GM21825 (cell line): ENCODE measurements around the gene RAB44.
A peak's percentile ranks its signal among the peaks of the same experiment; 100 is the strongest.

ENCODE experiments used
- ATAC-seq: cut with Tn5 transposase; IDR thresholded peaks from one replicate; pipeline ENCODE4 v1.9.1; 2021; ENCODE audit warnings: mild to moderate bottlenecking, moderate library complexity; ENCODE audit not compliant: unreplicated experiment

The RAB44 gene

DNA sequence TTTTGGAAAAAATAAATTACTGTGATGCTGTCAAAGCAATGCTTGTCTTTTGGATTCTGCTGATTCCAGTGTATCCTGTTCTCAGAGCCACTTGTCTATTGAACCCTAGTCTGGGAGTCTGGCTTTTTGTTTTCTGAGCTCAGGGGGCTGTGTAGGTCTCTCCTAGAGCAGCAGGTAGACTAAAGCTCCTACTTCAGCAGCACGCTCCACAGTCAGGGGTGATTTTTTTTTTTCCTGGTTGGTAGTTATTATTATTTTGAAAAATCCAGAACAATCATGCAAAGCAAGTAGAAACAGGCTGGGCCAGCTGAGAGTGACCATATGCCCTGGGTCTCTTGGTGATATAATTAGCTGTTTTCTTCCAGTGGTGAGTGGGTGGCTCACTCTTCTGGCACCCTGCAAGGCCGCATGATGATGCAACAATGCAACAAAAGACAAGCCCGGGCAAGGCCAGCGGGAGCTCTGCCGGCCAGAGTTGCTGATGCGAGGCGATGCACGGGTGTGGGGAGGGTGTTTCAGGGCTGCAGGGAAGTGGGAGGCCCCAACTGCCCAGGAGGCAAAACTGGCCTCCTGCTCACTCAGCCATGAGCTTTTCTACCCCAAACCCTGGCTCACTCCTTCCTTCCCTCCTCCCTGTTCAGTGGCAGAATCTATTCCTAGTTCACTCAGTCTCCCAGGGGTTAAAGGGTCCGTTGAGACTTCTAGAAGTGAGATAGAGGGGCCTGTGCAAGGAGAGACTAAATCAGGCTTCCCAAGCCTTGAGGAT is 30.6 kb upstream of the RAB44 start:
- ATAC-seq, result peak; percentile 76

DNA sequence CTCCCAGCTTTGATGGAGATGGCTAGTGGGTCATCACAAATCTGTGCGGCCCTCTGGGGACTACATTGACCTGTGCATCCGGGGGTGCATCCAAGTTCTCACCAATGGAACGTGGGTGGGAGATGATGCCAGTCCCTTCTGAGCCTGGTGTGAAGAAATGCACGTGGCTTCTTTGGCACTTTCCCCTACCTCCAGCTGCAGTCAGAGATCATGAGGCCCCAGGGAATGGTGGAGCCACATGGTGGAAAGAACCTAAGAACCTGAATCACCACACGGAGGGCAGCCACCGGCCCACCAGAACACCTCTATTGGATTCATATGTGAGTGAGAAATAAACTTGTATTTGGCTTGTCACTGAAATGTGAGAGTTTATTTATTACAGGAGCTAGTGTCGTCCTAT is 29.0 kb upstream of the RAB44 start:
- ATAC-seq, result no peak

DNA sequence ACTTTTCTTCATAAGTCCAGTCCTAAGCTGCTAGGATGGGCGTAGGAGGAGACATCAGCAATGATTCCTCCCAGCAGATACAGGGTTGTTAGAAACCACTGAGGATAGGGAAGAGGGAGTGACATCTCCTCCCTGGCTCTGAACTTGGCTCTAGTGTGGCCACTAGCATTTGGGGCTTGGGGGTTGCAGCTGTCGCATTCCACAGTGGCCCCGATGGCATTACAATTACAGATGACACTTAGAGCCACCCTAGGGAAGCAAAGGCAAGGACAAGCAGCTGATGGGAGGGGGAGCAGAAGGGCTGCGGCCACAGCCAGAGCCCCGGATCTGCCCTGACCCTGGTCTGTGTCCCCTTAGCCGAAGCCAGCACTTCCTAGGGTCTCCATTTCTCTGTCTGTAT is 28.6 kb upstream of the RAB44 start:
- no peak for ATAC-seq

DNA sequence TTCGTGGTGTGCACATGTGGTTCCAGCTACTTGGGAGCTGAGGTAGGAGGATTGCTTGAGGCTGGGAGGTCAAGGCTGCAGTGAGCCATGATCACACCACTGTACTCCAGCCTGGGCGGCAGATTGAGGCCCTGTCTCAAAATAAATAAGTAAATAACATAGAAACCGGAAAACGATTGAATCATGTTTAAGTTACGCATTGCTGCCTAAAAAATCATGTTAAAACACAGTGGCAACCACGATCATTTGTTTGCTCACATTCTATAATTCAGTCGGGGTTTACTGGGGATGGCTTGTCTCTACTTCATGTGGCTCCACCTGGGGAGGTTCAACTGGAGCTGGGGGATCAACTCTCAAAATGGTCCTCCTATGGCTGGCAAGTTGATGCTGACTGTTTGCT is 27.4 kb upstream of the RAB44 start:
- ATAC-seq, result no peak

DNA sequence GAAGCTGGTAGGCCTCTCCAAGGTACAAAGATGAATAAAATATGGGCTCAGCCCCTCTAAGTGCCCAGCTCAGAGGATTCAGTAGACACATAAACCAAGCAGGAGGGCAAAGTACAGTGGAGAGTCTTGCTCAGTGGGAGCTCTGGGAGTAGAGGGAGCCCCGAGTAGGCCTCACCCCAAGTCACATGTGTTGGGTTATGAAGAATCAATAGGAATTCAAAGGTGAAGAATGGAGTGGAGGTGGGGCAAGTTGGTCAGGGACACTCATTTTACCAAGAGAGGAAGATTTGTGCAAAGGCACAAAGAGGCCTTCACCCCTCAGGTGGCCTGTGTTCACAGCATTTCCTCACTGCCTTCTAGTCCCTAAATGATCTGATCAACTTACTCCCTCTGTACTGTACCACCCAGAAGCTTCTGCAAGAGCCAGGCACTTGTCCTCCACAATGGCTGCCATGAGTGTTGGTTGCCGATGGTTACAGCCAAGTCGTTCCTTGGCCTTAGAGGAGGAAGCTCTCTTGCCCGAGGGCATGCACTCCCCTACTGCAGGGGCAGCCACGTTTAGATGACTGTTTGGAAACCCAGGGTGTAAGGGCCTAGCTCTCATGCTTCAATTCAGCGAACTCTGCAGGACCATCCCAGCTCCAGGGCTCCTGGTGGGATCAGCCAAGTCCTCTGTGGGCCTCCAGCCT is 25.8 kb upstream of the RAB44 start:
- no peak for ATAC-seq

DNA sequence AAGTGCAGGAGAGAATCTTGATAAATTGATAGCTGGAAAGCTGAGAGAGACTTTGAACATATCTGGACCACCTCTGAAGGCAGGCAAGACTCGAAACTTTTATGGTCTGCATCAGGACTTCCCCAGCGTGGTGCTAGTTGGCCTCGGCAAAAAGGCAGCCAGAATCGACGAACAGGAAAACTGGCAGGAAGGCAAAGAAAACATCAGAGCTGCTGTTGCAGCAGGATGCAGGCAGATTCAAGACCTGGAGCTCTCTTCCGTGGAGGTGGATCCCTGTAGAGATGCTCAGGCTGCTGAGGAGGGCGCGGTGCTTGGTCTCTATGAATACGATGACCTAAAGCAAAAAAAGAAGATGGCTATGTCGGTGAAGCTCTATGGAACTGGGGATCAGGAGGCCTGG is 23.7 kb upstream of the RAB44 start:
- ATAC-seq, result no peak

DNA sequence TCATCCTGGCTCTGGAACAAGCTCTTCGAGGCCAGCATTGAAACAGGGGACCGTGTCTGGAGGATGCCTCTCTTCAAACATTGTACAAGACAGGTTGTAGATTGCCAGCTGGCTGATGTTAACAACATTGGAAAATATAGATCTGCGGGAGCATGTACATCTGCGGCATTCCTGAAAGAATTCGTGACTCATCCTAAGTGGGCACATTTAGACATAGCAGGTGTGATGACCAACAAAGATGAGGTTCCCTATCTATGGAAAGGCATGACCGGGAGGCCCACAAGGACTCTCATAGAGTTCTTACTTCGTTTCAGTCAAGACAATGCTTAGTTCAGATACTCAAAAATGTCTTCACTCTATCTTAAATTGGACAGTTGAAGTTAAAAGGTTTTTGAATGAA is 22.7 kb upstream of the RAB44 start:
- ATAC-seq, result no peak

DNA sequence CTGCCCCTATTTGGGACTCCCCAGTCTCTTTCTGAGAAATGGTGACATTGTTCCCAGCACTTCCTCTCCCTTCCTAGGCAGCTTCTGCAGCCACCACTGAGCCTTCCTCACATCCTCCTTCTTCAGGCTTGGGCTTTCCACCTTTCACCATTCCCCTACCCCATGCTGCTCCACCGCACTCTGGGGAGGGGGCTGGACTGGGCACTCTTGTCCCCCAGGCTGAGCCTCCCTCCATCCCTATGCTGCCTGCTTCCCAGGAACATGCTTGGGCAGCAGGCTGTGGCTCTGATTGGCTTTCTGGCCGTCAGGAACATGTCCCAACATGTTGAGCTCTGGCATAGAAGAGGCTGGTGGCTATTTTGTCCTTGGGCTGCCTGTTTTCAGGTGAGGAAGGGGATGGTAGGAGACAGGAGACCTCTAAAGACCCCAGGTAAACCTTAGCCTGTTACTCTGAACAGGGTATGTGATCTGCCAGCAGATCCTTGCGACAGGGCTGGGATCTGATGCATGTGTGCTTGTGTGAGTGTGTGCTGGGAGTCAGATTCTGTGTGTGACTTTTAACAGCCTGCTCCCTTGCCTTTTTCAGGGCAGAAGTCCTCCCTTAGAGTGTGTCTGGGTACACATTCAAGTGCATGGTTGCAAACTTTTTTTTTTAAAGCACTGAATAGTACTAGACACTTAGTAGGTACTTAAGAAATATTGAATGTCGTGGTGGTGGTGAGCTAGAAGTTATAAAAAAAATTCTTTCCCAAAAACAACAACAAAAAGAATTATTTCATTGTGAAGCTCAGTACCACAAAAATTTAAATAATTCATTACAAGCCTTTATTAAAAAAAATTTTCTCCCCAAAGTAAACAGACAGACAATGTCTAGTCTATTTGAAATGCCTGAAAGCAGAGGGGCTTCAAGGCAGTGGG is 21.2 kb upstream of the RAB44 start:
- ATAC-seq, result no peak

DNA sequence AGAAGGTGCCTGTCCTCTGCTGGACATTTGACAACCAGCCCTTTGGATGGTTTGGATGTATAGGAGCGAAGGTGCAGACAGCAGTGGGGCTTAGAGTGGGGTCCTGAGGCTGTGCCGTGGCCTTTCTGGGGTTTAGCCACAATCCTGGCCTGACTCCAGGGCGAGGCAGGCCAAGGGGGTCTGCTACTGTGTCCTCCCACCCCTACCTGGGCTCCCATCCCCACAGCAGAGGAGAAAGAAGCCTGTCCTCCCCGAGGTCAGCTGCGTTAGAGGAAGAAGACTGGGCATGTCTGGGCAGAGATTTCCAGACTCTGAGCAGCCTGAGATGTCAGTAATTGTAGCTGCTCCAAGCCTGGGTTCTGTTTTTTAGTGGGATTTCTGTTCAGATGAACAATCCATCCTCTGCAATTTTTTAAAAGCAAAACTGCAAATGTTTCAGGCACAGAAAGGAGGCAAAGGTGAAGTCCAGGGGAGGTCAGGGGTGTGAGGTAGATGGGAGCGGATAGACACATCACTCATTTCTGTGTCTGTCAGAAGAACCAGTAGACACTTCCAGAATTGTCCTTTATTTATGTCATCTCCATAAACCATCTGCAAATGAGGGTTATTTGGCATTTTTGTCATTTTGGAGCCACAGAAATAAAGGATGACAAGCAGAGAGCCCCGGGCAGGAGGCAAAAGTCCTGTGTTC is 20.4 kb upstream of the RAB44 start:
- no peak for ATAC-seq

DNA sequence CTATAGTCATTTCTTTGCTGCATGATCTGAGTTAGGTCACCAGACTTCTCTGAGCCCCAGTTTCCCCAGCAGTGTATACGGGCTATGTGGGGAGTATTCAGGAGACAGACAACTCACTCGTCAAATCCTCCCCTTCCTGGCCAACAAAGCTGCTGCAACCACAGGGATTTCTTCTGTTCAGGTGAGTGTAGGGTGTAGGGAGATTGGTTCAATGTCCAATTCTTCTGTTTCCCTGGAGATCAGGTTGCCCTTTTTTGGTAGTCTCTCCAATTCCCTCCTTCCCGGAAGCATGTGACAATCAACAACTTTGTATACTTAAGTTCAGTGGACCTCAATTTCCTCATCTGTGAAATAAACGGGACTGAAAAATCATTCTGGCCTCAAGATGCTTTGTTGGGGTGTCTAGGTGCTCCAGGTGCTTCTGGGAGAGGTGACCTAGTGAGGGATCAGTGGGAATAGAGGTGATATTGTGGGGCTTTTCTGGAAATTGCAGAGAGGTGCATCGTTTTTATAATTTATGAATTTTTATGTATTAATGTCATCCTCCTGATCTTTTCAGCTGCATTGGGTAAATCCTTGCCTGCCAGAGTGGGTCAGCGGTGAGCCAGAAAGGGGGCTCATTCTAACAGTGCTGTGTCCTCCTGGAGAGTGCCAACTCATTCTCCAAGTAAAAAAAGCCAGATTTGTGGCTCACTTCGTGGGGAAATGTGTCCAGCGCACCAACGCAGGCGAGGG is 19.7 kb upstream of the RAB44 start:
- ATAC-seq, result no peak

DNA sequence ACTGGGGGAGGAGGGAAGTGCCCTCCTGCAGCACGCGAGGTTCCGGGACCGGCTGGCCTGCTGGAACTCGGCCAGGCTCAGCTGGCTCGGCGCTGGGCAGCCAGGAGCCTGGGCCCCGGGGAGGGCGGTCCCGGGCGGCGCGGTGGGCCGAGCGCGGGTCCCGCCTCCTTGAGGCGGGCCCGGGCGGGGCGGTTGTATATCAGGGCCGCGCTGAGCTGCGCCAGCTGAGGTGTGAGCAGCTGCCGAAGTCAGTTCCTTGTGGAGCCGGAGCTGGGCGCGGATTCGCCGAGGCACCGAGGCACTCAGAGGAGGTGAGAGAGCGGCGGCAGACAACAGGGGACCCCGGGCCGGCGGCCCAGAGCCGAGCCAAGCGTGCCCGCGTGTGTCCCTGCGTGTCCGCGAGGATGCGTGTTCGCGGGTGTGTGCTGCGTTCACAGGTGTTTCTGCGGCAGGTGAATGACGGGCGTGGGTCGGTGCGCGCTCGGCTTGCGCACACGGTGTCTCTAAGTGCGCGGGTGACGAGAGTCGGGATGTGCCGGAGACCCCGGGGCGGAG is 19.1 kb upstream of the RAB44 start, which contains the start of gene CDKN1A:
TSS of gene CDKN1A (plus strand) at position 227 of the 555 bp plus-strand sequence. CDS start 5,388 bp downstream, outside the sequence.
- ATAC-seq, result peak; percentile 36

DNA sequence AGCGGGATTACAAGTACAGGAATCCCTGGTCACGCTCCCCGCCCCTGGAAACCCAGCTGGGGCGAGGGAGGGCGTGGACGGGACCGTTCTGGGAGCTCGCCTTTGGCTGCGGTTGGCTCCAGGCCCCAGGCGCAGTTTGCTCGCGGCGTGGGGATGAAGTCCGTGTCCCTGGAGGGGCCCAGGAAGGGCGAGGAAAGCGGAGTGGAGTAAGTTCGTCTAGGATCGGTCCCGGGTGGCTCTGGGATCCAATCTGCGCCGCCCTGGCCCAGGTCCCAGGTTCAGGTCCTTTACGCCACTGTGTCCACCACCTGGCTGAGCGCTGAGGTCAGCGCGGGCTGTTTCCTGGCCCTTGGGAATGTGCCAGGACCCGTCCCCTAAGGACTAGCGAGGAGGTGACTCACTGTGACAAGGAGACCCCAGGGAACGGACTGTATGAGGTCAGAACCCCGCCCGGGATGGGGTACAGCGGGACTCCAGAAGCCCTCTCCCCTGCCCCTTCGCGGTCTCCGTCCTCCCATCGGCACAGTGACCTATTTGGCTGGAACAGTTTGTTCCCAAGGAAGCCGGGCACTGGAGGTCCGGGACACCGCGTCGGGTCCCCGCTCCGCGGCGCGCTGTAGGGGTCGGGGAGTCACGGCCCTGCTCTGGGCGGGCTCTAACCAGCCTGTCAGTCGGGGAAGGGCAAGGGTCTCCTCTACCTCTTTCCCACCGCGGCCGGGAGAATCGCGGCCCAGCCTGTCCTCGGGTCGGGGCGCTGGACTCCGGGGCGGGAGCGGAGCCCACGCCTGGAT is 18.4 kb upstream of the RAB44 start:
- no peak for ATAC-seq

DNA sequence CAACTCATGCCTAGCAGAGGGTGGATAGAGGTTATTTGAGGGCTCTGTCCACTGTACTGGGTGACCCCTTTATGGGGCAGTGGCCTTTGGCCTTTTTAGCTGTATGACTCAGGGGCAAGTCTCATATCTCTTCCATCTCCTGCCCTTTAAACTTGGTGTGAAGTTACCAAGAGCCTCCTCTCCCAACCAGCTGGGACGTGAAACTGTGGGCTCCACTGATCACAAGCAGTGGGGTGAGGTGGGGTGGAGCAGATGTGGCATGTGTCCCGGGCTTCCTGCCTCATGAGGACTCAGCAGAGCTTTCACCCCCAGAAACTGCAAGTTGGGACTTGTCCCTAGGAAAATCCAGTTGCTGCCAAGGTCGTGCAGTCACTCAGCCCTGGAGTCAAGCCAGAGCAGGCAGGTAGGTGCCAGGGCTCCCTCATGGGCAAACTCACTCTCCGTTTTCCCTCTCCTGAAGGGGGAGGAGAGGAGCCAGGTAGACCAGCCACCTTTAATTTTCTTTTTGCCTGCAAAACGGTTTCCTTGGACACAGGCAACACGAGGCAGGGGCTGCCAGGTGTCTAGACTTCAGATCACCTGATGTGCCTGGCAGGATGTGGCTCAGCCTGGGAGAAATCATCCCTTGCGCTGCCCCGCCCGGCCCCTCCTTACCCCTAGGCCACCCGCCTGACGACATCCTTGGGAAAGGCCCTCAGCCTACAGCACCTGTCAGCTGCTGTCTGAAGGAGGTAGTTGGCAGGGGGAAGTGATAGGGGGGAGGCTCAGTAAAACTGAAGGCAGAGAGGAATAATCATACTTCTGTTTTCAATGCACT is 15.1 kb upstream of the RAB44 start:
- ATAC-seq, result peak; percentile 31

DNA sequence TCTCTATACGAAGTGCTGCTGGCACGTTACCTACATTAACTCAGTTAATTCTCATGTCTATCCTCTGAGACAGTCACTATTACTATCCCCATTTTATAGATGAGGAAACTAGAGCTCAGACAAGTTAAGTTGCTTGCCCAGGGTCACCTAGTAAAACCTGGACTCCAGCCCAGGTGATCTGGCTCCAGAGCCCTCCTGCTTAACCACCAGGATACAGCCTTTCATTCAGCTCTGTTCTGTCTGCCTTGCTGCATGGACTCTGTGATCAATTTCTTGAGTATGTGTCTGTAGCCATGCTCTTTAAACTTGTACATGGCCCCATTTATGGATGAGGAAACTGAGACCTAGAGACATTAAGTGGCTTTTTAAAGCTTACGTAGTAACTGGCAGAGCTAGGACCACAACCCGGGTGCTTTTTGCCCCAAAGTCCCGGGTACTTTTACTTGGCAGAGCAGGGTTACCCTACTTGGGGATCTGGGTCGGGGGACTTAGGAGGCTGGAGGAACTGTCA is 14.4 kb upstream of the RAB44 start:
- no peak for ATAC-seq

DNA sequence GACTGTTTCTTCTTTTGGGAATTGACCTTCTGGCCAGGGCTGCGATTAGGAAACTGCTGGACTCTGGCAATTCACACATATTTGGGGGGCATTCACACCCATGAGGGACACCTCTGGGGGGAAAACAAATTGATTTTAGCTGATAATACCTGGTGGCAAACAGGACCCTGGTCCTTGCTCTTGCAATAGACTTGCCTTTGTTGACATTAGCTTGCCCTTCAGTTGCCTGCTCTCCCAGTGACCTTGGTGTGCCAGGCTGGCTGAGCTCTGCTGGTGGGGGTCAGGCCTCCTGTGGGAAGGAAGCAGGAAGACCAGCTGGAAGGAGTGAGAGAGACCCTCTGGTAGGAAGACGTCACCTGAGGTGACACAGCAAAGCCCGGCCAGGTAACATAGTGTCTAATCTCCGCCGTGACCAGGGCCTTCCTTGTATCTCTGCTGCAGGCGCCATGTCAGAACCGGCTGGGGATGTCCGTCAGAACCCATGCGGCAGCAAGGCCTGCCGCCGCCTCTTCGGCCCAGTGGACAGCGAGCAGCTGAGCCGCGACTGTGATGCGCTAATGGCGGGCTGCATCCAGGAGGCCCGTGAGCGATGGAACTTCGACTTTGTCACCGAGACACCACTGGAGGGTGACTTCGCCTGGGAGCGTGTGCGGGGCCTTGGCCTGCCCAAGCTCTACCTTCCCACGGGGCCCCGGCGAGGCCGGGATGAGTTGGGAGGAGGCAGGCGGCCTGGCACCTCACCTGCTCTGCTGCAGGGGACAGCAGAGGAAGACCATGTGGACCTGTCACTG is 13.8 kb upstream of the RAB44 start:
- no peak for ATAC-seq

DNA sequence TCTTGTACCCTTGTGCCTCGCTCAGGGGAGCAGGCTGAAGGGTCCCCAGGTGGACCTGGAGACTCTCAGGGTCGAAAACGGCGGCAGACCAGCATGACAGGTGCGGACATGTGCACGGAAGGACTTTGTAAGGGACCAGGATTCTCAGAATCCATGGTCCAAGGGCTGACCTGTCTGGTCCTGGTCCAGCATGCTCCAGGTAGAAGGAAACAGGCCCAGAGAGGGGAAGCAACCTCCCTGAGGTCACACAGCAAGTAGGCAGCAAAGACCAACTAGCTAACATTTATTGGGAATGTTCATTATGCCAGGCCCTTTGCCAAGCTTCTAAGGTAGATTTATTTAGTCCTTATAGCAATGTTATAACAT is 13.2 kb upstream of the RAB44 start:
- ATAC-seq, result no peak
